GM18505 (cell line): Measurements from ENCODE around the gene ZNF334.

Experiments used
- ATAC-seq: cut with Tn5 transposase; IDR thresholded peaks from one replicate; pipeline ENCODE4 v1.9.1; 2021; ENCODE audit not compliant: unreplicated experiment
- POLR2A ChIP-seq: IDR thresholded peaks from 4 replicates; pipeline ENCODE4 v1.6.1; 2011; ENCODE audit warnings: borderline replicate concordance; ENCODE audit not compliant: insufficient read depth, insufficient read length; ENCODE audit errors: extremely low read depth

ZNF334 gene

GRCh38 chr20:46551522-46552381 is 38.4 kb upstream of the ZNF334 start:
- ATAC-seq, result no peak
- no peak for TF ChIP-seq POLR2A

- TF ChIP-seq POLR2A, result no peak
- ATAC-seq, result no peak
Measured at GRCh38 chr20:46550461-46550860, 37.1 kb upstream of the ZNF334 start, which contains the start of gene OCSTAMP. OCSTAMP (minus strand) TSS chr20:46550654; CDS start chr20:46550560, 94 bp downstream.

DNA sequence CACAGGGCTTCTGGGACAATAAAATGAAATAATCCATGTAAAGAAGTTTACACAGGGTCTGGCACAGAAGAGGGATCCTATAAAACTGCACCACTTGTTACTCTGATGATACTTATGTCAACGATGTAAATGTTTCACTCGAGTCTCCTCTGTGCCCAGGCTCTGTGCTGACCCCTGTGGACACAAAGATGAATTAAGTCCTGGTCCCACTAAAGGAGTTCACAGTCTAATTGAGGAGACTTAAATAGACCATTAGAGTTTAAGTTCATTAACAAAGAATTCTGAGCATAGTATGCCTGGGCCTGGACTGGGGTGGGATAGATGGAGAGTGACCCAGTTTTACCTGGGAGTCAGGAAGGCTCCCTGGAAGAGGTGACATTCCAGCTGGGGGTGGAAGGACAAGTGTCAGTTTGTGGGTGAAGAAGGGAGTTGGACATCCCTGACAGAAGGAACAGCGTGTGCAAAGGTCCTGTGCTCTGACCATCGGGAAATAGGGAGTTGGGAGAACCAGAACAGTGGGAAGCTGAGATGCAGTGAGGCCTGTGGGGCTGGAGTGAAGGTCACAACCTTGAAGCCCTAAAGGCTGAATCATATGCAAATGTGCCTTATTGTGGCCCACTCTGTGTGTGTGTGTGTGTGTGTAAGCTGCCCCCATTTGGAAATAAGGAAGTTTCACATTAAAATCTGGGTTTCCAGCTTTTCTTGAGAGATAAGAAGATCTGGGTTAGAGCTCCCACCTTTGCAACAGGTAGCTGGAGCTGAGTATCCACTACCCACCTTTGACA is 36.0 kb upstream of the ZNF334 start:
- no peak for ATAC-seq
- no peak for TF ChIP-seq POLR2A

DNA sequence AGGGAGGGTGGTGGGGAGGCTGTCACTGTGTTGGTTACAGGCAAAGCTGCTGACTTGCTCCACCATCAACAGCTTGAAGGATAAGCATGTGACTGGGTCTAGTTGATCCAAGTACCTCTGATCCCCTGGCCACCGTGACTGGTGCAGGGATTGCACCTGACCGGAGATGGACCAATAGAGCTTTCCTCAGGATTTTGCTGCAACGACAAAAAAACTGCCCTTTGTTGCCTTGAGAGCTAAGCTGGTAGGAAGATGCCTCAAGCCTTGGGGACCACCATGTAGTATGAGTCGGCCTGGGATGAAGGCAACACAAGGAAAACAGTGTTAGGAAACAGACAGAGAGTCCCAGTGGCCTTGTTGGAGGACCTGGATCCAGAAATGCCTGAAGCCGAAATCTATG is 35.3 kb upstream of the ZNF334 start:
- TF ChIP-seq POLR2A, result no peak
- ATAC-seq, result no peak

- TF ChIP-seq POLR2A, result no peak
- ATAC-seq, result no peak
Measured at GRCh38 chr20:46547995-46548394, 34.6 kb upstream of the ZNF334 start.

DNA sequence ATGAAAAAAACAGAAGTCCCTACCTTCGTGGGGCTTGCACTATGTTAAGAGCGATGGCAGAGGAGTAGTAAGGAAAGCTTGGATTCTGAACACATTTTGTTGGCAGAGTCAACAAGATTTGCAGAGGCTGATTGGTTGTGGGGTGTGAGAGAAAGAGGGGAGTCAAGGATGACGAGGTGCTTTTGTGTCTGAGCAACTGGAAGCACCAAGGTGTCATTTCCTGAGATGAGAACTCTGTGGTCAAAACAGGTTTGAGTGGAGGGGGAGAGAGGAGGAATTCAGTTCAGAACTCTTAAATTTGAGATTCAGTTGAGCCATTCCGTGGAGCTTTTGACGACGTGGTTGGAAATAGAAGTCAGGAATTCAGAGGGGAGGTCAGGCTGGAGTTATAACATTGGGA is 33.6 kb upstream of the ZNF334 start:
- no peak for TF ChIP-seq POLR2A
- ATAC-seq, result no peak

- no peak for ATAC-seq
- no peak for TF ChIP-seq POLR2A
Measured at GRCh38 chr20:46546298-46546697, 32.9 kb upstream of the ZNF334 start.

- no peak for ATAC-seq
- no peak for TF ChIP-seq POLR2A
Measured at GRCh38 chr20:46545827-46546138, 32.4 kb upstream of the ZNF334 start.

GRCh38 chr20:46545077-46545826 is 31.9 kb upstream of the ZNF334 start:
- ATAC-seq, result no peak
- TF ChIP-seq POLR2A, result no peak

GRCh38 chr20:46544576-46544975 is 31.2 kb upstream of the ZNF334 start:
- ATAC-seq, result no peak
- no peak for TF ChIP-seq POLR2A

GRCh38 chr20:46543959-46544358 is 30.6 kb upstream of the ZNF334 start:
- ATAC-seq, result no peak
- no peak for TF ChIP-seq POLR2A

- no peak for ATAC-seq
- no peak for TF ChIP-seq POLR2A
Measured at GRCh38 chr20:46543033-46543432, 29.7 kb upstream of the ZNF334 start.

GRCh38 chr20:46541229-46541935 is 28.0 kb upstream of the ZNF334 start:
- ATAC-seq, result no peak
- no peak for TF ChIP-seq POLR2A
